GM12891 (cell line): Measurements from ENCODE around the gene OR4M2. TPM values are rescaled to one million over a fixed set of nuclear protein-coding genes. Genes with fewer than 3 reads are reported as not detected.
"Not testable (repeated sequence)": the region's sequence is repeated elsewhere in the genome, so short reads cannot be mapped to it uniquely, and the experiment has no call there.

Experiments
- DNase-seq: peaks from one replicate; pipeline ENCODE4 v3.0.0; 2011; ENCODE audit warnings: low spot score; ENCODE audit not compliant: insufficient read length
- FAIRE-seq: peaks from 2 replicates; lab custom pipeline; 2011; peaks lifted over from hg19 to GRCh38; lab: Jason Lieb, UNC
- polyA plus RNA-seq: library from polyadenylated mRNA; unstranded; fragments of >200 nt; gene quantifications from one replicate; pipeline ENCODE4 v1.2.1, GENCODE V29; 2012; ENCODE audit warnings: low read depth, missing spikeins, inconsistent platforms; ENCODE audit not compliant: missing spikeins

The OR4M2 gene
- polyA plus RNA-seq = not detected

- FAIRE-seq, DNase-seq: not testable (repeated sequence)
Observed at GRCh38 chr15:22080227-22080626, at the start of gene OR4M2. Gene OR4M2, plus strand, starts transcription at chr15:22080527. Its CDS starts 98 bp downstream, at chr15:22080625.

- DNase-seq, FAIRE-seq: not testable (repeated sequence)
Observed at GRCh38 chr15:22069267-22069666, 11.1 kb upstream of the OR4M2 start.

GRCh38 chr15:22081386-22081785 is 1.1 kb downstream of the OR4M2 start:
- not testable (repeated sequence) for DNase-seq, FAIRE-seq

- not testable (repeated sequence) for DNase-seq, FAIRE-seq
Observed at GRCh38 chr15:22098616-22099253, 18.4 kb downstream of the OR4M2 start.

GRCh38 chr15:22099289-22099891 is 19.1 kb downstream of the OR4M2 start:
- FAIRE-seq = peak; percentile 52
- not testable (repeated sequence) for DNase-seq

GRCh38 chr15:22122033-22122432 is 41.7 kb downstream of the OR4M2 start:
- not testable (repeated sequence) for DNase-seq, FAIRE-seq
